OCI-LY1 (cell line): ENCODE data around the gene SMYD3.

ENCODE experiments used
- EZH2 ChIP-seq: fragments of 200-600 bp; sonication (generic), shearing (Covaris generic); IDR thresholded peaks from 2 replicates; pipeline ENCODE4 v1.8.0; 2017; ENCODE audit warnings: borderline replicate concordance, mixed run types, mild to moderate bottlenecking, antibody characterized with exemption, low read length, moderate library complexity, mixed read lengths
- TF ChIP-seq, protein P1 (sequence below): fragments of 200-600 bp; sonication (generic), shearing (Covaris generic); IDR thresholded peaks from 2 replicates; pipeline ENCODE4 v1.5.1; 2017; ENCODE audit warnings: mild to moderate bottlenecking, antibody characterized with exemption, low read length, moderate library complexity, mixed read lengths

DNA sequence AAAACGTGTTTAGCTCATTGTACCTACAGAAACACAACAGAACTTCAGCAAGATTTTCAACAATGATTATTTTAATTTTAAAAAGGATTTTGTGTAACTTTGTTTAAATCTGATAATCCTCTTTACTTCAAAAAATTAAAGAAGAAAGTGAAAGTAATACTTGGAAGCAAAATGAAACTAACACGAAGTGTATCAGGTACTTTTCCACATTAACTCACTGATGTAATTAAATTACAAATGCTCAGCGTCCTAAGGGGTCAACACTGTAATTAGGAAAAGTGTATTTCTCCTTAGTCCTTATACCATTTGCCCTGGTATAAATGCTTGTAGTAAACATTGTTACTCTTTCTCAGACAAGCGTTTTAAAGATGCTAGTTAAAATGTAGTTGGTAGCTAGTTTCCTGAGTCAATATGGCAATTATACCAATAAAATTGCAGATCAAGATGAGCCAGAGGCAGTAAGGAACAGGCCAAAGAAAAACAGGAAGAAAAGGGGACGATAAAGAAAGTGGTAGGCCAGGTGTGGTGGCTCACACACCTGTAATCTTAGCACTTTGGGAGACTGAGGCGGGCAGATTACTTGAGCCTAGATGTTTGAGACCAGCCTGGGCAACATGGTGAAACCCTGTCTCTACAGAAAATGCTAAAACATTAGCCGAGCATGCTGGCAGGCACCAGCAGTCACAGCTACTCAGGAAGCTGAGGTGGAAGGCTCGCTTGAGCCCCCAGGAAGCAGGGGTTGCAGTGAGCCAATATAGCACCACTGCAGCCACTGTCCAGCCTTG, 553.0 kb downstream of the SMYD3 start:
- TF ChIP-seq, protein P1, sequence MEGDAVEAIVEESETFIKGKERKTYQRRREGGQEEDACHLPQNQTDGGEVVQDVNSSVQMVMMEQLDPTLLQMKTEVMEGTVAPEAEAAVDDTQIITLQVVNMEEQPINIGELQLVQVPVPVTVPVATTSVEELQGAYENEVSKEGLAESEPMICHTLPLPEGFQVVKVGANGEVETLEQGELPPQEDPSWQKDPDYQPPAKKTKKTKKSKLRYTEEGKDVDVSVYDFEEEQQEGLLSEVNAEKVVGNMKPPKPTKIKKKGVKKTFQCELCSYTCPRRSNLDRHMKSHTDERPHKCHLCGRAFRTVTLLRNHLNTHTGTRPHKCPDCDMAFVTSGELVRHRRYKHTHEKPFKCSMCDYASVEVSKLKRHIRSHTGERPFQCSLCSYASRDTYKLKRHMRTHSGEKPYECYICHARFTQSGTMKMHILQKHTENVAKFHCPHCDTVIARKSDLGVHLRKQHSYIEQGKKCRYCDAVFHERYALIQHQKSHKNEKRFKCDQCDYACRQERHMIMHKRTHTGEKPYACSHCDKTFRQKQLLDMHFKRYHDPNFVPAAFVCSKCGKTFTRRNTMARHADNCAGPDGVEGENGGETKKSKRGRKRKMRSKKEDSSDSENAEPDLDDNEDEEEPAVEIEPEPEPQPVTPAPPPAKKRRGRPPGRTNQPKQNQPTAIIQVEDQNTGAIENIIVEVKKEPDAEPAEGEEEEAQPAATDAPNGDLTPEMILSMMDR: no peak
- no peak for TF ChIP-seq EZH2
